Neural cell (in vitro differentiated cells): ENCODE results near the gene PSMD11.

ENCODE experiments used
- EZH2 ChIP-seq: fragments of 200-600, 300-800 bp; shearing (Covaris generic), sonication (generic); IDR thresholded peaks from 2 replicates; pipeline ENCODE4 v1.6.1; 2014; ENCODE audit warnings: antibody characterized with exemption, low read length, borderline replicate concordance, mild to moderate bottlenecking; ENCODE audit not compliant: insufficient read depth, poor library complexity, severe bottlenecking
- MXI1 ChIP-seq: fragments of 450-650 bp; conservative IDR thresholded peaks from 2 replicates; pipeline ENCODE4 v1.6.1; 2014; ENCODE audit warnings: antibody characterized with exemption, mild to moderate bottlenecking; ENCODE audit not compliant: poor library complexity, severe bottlenecking
- POLR2AphosphoS5 ChIP-seq: IDR thresholded peaks from 2 replicates; pipeline ENCODE4 v1.6.1; 2012
- TAF1 ChIP-seq: IDR thresholded peaks from 2 replicates; pipeline ENCODE4 v1.6.1; 2012; ENCODE audit warnings: low read depth
- TF ChIP-seq, protein P1 (sequence below): fragments of 450-650 bp; IDR thresholded peaks from 2 replicates; pipeline ENCODE4 v1.5.1; 2014; ENCODE audit warnings: antibody characterized with exemption, mild to moderate bottlenecking, moderate library complexity; ENCODE audit not compliant: poor library complexity, severe bottlenecking

DNA sequence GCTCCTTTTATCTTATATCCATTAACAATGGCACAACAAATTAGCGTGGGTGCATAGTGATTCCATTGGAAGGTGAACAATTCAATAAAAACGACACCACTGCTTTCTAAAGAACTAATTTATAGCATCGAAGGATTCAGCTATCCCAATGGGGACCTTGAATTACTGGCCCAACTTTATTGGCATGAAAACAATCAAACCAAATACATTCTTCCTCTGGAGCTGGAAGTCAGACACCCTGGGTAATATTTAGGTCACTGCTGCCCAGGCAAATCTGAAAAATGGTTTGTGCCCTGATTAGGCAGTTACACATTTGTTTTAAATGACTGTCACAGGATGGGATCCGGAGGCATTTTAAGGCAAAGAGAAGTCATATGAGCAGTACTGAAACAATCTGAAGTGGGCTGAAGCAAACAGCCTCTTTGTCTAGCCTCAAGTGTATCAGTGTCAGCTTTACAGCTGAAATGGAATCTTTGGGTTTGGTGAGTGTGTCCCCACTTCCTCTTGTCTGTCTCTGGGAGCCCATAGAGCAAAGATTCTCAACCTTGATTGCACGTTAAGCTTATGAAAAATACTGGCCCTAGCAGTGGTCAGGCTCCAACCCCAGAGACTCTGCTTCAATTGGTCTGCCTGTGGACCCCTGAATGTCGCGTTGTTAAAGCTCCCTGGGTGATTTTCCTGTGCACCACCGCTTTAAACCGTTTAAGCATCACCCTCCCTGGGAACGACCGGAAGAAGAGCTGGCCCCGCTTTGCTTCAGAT lies 72.8 kb downstream of the PSMD11 start:
- TF ChIP-seq, protein P1, sequence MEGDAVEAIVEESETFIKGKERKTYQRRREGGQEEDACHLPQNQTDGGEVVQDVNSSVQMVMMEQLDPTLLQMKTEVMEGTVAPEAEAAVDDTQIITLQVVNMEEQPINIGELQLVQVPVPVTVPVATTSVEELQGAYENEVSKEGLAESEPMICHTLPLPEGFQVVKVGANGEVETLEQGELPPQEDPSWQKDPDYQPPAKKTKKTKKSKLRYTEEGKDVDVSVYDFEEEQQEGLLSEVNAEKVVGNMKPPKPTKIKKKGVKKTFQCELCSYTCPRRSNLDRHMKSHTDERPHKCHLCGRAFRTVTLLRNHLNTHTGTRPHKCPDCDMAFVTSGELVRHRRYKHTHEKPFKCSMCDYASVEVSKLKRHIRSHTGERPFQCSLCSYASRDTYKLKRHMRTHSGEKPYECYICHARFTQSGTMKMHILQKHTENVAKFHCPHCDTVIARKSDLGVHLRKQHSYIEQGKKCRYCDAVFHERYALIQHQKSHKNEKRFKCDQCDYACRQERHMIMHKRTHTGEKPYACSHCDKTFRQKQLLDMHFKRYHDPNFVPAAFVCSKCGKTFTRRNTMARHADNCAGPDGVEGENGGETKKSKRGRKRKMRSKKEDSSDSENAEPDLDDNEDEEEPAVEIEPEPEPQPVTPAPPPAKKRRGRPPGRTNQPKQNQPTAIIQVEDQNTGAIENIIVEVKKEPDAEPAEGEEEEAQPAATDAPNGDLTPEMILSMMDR = no peak
- TF ChIP-seq POLR2AphosphoS5 (no peak), MXI1 (no peak), EZH2 (no peak), TAF1 (no peak)
